Measurements from ENCODE around the gene LSM5. TPM values are rescaled to one million over a fixed set of nuclear protein-coding genes. Genes with fewer than 3 reads are reported as not detected.

The LSM5 gene
- 97.5 and 104 TPM in 2 replicates for total RNA-seq (2021)
- percentile 89 among the genes with signal in this experiment for Bru-seq, nascent RNA
- percentile 83 among the genes with signal in this experiment for BruChase-seq, experiment 1, labeled RNA remaining after a 2-hour chase
- BruChase-seq, experiment 2, labeled RNA remaining after a 6-hour chase: percentile 94 among the genes with signal in this experiment
- long read RNA-seq, transcript LSM5-208 (5 exons, 2,258 nt): major isoform, 238 of 254 reads
- long read RNA-seq, partial matches to known transcripts: 2 of 254 reads
- long read RNA-seq, other reads (novel, unspliced or antisense): 9 of 254 reads

GRCh38 chr7:32490127-32490796, at the start of gene LSM5:
LSM5 (minus strand) TSS chr7:32490380; CDS start chr7:32490365, 15 bp downstream.
- Histone ChIP-seq H3K36me3 (ENCODE audit: low read depth) (peaks cover 13% of the 10 kb centered on the region; the same call in 1 of the 2 replicates), H2AFZ (peak within 1 kb of the TSS; percentile 92), H3F3A (ENCODE audit: insufficient read depth, low read depth) (peaks cover 18% of the 10 kb centered on the region; the same call in 1 of the 2 replicates), H3K4me1 (replicated peaks; ENCODE audit: insufficient read depth) (peaks cover 23% of the 10 kb centered on the region), H3K79me2 (ENCODE audit: low read depth) (peaks cover 28% of the 10 kb centered on the region), H3K27ac (peak within 1 kb of the TSS; percentile 66), H3K4me3 (peak within 1 kb of the TSS; percentile 67), H4K20me1 (ENCODE audit: insufficient read depth) (no peaks in the 10 kb centered on the region), H3K4me2 (peak within 1 kb of the TSS; percentile 96), H3K9me2 (ENCODE audit: insufficient read depth) (no peaks in the 10 kb centered on the region), H3K27me3 (ENCODE audit: insufficient read depth, low read depth) (no peaks in the 10 kb centered on the region), H3K9me3 (ENCODE audit: insufficient read depth, low read depth) (no peaks in the 10 kb centered on the region)
- ChIA-PET POLR2A (ENCODE audit: unreplicated experiment) (interaction anchor here (0.5 to 0.6 kb wide), 2 partner anchors 637 to 1497 kb away, joined by 4 to 5 read pairs; no protein-coding TSS in a partner anchor), CTCF (no interaction called here)
- intact Hi-C loops (cut with micrococcal nuclease; ENCODE audit: unreplicated experiment): loop anchor here (1.0 to 10.0 kb wide), 4 partner anchors 312 to 619 kb away; partner anchors contain the start of gene RP9
- peak; percentile 89 to 91 for DNase-seq
- BruUV-seq (replicated peaks): TSS peak; percentile 18
- TF ChIP-seq EZH2 (IDR thresholded peaks at IDR 0.05; ENCODE audit: low read depth) (no peak), CTCF (conservative IDR thresholded peaks at IDR 0.05) (no peak)

- Histone ChIP-seq H3K9me3 (ENCODE audit: insufficient read depth, low read depth) (no peaks in the 10 kb centered on the region), H3K4me2 (no peak overlapping the region), H3K4me3 (no peak overlapping the region), H3K27ac (no peak overlapping the region), H3K36me3 (ENCODE audit: low read depth) (peaks cover 11% of the 10 kb centered on the region), H2AFZ (no peak overlapping the region), H3K9me2 (ENCODE audit: insufficient read depth) (no peaks in the 10 kb centered on the region), H4K20me1 (ENCODE audit: insufficient read depth) (peaks cover 22% of the 10 kb centered on the region; the same call in 1 of the 2 replicates), H3K79me2 (ENCODE audit: low read depth) (peaks cover 46% of the 10 kb centered on the region), H3K4me1 (replicated peaks; ENCODE audit: insufficient read depth) (no peaks in the 10 kb centered on the region), H3F3A (ENCODE audit: insufficient read depth, low read depth) (peaks cover 10% of the 10 kb centered on the region; the same call in 1 of the 2 replicates), H3K27me3 (ENCODE audit: insufficient read depth, low read depth) (no peaks in the 10 kb centered on the region)
- DNase-seq: no peak
- BruUV-seq (replicated peaks): no TSS peak
- POLR2A ChIA-PET (ENCODE audit: unreplicated experiment): no interaction called here
- TF ChIP-seq EZH2 (IDR thresholded peaks at IDR 0.05; ENCODE audit: low read depth): no peak
- TF ChIP-seq CTCF (conservative IDR thresholded peaks at IDR 0.05): no peak
- intact Hi-C loops (cut with micrococcal nuclease; ENCODE audit: unreplicated experiment): no loop called here
- CTCF ChIA-PET: no interaction called here
Observed at GRCh38 chr7:32539366-32539765, 49.2 kb upstream of the LSM5 start.

GRCh38 chr7:32537760-32538159, 47.6 kb upstream of the LSM5 start:
- H3F3A ChIP-seq (ENCODE audit: insufficient read depth, low read depth): peaks cover 10% of the 10 kb centered on the region; the same call in 1 of the 2 replicates
- ChIA-PET CTCF (no interaction called here), POLR2A (ENCODE audit: unreplicated experiment) (no interaction called here)
- H3K27me3 ChIP-seq (ENCODE audit: insufficient read depth, low read depth): no peaks in the 10 kb centered on the region
- H3K27ac ChIP-seq: no peak overlapping the region
- no peak for TF ChIP-seq EZH2 (IDR thresholded peaks at IDR 0.05; ENCODE audit: low read depth)
- no peak for TF ChIP-seq CTCF (conservative IDR thresholded peaks at IDR 0.05)
- H3K4me2 ChIP-seq: no peak overlapping the region
- BruUV-seq (replicated peaks): no TSS peak
- peaks cover 41% of the 10 kb centered on the region for H3K79me2 ChIP-seq (ENCODE audit: low read depth)
- no peaks in the 10 kb centered on the region for H3K9me2 ChIP-seq (ENCODE audit: insufficient read depth)
- H3K36me3 ChIP-seq (ENCODE audit: low read depth): no peaks in the 10 kb centered on the region; the same call in 1 of the 2 replicates
- intact Hi-C loops (cut with micrococcal nuclease; ENCODE audit: unreplicated experiment): no loop called here
- H3K4me1 ChIP-seq (replicated peaks; ENCODE audit: insufficient read depth): no peaks in the 10 kb centered on the region
- peaks cover 14% of the 10 kb centered on the region; the same call in 1 of the 2 replicates for H4K20me1 ChIP-seq (ENCODE audit: insufficient read depth)
- no peaks in the 10 kb centered on the region for H3K9me3 ChIP-seq (ENCODE audit: insufficient read depth, low read depth)
- H2AFZ ChIP-seq: no peak overlapping the region
- no peak overlapping the region for H3K4me3 ChIP-seq
- no peak for DNase-seq
